ENCODE measurements around the gene SLC15A1.

DNA sequence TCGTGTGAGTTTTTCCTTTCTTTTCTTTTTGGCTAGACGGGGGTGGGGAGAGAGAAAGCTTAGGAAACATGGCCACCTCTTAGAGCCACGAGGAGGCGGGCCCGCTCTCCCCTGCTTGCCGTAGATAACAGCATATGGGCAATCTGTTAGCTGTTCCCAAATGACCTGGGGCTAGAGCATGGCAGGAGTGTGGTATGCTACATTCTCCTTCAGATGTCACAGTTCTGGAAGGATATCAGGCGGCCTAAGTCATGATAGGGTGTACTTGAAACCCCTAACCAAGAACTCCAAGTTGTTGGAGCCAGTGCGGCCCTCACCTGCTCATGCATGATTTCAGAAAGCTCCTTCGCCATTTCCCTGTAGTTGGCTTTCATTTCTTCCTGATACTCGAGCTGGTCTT is 44.3 kb upstream of the SLC15A1 start:
- TF ChIP-seq CTCF (IDR thresholded peaks at IDR 0.05; ENCODE audit: low read depth, low read length), result no peak
- TF ChIP-seq POLR2A (IDR thresholded peaks at IDR 0.05; ENCODE audit: extremely low read depth, insufficient read length), result no peak
- no peak for TF ChIP-seq MAX (IDR thresholded peaks at IDR 0.05; ENCODE audit: low read depth, low read length)
- no peak for TF ChIP-seq MYC (IDR thresholded peaks at IDR 0.05; ENCODE audit: low read depth, low read length)
